ENCODE results near the gene VEZT.
"Not testable (repeated sequence)": the region's sequence is repeated elsewhere in the genome, so short reads cannot be mapped to it uniquely, and the experiment has no call there.

VEZT gene

DNA sequence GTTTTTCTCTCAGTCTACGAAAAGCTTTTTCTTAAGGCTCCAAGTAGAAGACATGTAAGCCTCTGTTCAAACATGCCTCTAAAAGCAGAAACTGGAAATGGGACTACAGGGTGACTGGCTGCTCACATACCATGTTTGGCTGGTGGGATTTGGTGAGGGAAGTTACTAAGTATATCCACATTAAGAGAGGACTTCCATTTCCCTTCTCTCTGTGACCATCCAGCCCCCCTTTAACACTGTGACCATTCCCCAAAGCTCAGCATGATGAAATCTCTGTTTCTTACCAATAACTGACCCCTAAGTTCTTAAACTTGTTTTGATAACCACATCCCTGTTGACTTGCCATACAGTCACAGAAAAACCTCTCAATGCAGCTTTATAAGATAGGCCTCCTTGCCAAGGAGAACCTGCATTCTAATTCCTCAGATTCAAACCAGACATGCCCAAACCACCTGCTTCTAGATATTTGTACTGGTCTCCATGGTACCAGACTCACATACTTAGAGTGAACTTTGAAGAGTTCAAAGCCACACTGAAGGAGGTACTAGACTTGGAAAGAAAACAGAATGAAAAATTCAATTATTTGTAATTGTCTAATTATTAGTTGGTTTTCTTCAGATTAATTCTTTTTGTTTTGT is 102.2 kb downstream of the VEZT start:
- TF ChIP-seq GATA1 (IDR thresholded peaks at IDR 0.05; ENCODE audit: low read depth, low read length) (no peak), POLR2A (IDR thresholded peaks at IDR 0.05; ENCODE audit: low read length) (no peak)
- no peak for DNase-seq

DNA sequence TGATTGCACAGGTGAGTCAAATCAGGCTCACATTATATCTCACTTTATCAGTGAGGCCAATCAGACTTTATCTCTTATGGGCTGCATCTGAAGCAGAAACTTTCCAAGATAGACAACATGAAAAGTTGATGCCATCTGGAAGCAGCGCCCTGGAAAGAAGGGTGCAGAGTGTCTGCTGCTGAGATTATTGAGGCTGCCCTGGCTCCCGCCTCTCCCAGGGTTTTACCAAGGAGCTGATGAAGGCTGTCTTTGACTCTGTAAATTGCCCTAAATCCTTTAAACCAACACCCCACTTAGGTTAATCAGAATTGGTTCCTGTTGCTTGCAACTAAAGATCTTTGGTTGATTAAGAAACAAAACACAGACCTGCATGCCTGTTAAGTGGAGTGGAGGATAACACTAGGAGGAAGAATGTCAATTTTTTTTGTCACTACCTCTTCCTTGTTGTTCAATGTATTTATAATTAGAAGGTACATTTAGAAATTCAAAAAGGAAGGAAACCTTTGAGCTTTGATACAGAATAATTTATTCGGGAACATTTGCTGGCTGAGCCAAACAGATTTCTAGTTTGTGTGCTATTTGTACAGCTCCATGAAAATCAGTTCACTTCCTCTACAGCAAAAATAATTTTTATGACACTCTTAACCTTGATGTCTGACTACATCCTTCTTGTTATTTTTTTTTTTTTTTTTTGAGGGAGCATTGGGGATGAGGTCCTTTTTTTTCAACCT is 104.1 kb downstream of the VEZT start:
- DNase-seq, result no peak
- TF ChIP-seq GATA1 (IDR thresholded peaks at IDR 0.05; ENCODE audit: low read depth, low read length), result no peak
- TF ChIP-seq POLR2A (IDR thresholded peaks at IDR 0.05; ENCODE audit: low read length), result no peak

DNA sequence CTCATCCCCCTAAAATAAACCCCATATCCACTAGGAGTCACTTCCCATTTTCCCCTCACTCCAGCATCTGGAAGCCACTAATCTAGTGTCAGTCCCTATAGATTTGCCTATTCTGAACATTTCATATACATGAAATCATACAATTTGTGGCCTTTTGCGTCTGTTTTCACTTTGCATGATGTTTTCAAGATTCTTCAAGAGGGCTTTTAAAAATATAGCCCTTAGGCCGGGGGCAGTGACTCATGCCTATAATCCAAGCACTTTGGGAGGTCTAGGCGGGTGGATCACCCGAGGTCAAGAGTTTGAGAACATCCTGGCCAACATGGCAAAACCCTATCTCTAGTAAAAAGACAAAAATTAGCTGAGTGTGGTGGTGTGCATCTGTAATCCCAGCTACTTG is 104.7 kb downstream of the VEZT start:
- TF ChIP-seq POLR2A (IDR thresholded peaks at IDR 0.05; ENCODE audit: low read length) (no peak), GATA1 (IDR thresholded peaks at IDR 0.05; ENCODE audit: low read depth, low read length) (no peak)
- DNase-seq, result no peak

DNA sequence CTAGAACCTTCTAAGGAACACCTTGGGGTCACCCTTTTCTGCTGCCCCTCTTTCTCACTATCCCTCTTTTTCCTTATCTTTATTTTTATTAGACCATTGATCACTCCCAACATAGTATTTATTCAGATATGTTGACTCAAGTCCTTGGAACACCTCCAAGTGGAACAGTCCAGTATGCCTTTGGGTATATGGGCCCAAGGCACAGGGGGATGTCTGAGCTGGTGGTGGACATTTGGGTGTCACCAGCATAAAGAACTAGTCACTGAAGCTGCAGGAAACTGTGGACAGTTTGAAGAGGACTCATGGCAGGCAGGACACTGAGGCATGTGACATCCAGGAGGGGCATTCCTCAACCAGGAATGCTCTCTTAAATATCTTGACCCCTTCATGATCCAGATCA is 105.6 kb downstream of the VEZT start:
- TF ChIP-seq GATA1 (IDR thresholded peaks at IDR 0.05; ENCODE audit: low read depth, low read length) (no peak), POLR2A (IDR thresholded peaks at IDR 0.05; ENCODE audit: low read length) (no peak)

DNA sequence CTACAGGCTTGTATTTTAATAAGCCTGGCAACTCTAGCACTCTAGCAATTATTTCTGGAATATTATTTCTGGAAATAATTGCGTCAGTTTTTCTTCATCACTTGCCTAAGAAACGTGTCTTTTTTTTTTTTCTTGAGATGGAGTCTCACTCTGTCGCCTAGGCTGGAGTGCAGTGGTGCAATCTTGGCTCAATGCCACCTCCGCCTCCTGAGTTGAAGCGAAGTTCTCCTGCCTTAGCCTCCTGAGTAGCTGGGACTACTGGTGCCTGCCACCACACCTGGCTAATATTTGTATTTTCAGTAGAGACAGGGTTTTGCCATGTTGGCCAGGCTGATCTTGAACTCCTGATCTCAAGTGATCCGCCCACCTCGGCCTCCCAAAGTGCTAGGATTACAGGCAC is 106.6 kb downstream of the VEZT start:
- not testable (repeated sequence) for DNase-seq

More for the DNA sequence above, 105.6 kb downstream of the VEZT start:
- DNase-seq, result no peak

DNA sequence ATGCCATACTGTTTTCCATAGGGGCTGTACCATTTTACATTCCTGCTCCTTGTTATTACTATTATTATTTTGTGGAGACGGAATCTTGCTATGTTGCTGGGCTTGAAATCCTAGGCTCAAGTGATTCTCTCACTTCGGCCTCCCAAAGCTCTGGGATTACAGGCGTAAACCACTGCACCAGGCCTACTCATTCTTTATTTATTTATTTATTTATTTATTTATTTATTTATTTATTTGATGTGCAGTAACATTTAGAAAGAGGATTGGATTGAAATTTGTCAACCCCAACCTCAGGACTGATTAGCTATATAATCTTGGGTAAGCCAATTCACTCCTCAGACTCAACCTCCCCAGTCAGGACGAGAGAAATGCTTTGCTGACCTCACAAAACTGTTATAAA is 107.9 kb downstream of the VEZT start:
- TF ChIP-seq GATA1 (IDR thresholded peaks at IDR 0.05; ENCODE audit: low read depth, low read length) (no peak), POLR2A (IDR thresholded peaks at IDR 0.05; ENCODE audit: low read length) (no peak)
- no peak for DNase-seq

DNA sequence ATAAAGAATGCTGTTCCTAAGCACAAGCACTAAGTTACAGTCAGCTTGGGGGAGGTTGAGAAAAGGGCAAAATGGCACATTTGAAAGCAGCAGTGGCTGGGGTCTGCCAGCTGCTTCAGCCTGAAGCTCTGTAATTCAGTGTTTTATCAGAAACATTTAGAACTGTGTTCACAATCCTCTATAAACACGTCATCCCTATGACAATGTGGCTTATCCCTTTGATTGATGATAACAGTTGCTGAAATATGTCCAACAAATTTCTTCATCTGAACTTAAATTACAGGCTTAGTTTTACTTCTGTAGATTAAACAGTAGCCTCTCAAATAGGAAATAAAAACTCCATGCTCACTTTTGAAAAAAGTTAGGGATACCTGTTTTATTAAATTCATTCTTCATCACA is 108.8 kb downstream of the VEZT start:
- DNase-seq, result no peak
- TF ChIP-seq GATA1 (IDR thresholded peaks at IDR 0.05; ENCODE audit: low read depth, low read length) (no peak), POLR2A (IDR thresholded peaks at IDR 0.05; ENCODE audit: low read length) (no peak)

DNA sequence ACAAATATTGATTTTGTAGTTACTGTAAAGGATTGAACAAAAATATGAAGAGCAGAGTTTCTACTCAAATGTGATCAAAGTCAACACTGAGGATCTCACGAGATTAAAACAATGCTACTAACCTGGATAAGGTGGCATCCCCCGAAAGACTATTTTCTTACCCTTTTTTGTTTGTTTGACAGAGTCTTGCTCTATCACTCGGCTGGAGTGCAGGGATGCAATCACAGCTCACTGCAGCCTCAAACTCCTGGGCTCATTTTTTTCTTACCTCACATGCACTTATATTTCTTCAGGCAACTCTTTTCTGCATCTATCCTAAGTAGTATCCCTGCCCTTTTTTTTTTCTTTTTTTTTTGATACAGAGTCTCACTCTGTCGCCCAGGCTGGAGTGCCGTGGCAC is 109.2 kb downstream of the VEZT start:
- no peak for TF ChIP-seq GATA1 (IDR thresholded peaks at IDR 0.05; ENCODE audit: low read depth, low read length)
- no peak for TF ChIP-seq POLR2A (IDR thresholded peaks at IDR 0.05; ENCODE audit: low read length)
- no peak for DNase-seq

DNA sequence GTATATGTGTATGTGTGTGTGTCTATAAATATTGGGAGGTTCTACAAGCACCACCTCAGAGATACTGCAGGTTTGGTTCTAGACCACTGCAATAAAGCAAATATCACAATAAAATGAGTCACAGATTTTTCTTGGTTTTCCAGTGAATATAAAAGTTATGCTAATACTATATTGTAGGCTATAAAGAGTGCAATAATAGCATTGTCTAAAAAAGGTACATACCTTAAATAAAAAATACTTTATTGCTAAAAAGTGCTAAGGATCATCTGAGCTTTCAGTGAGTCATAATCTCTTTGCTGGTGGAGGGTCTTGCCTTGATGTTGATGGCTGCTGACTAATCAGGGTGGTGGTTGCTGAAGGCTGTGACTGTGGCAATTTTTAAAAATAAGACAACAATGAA is 111.1 kb downstream of the VEZT start:
- no peak for DNase-seq
- no peak for TF ChIP-seq GATA1 (IDR thresholded peaks at IDR 0.05; ENCODE audit: low read depth, low read length)
- TF ChIP-seq POLR2A (IDR thresholded peaks at IDR 0.05; ENCODE audit: low read length), result no peak

DNA sequence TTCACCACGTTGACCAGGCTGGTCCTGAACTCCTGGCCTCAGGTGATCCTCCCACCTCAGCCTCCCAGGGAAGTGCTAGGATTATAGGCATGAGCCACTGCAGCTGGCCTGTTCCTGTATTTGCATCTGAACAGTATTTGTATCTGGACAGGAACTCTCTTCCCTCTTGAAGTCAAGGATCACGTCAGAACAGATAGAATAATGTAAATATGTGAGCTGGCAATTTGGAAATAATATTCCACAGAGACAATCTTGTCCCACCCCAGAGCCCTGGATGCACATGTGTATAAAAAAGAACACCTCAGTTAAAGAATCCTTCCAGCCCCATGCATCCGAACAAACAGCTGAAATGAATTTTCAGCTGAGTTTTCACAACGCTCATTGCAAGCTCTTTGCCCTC is 118.3 kb downstream of the VEZT start:
- TF ChIP-seq GATA1 (IDR thresholded peaks at IDR 0.05; ENCODE audit: low read depth, low read length), result no peak
- no peak for DNase-seq

DNA sequence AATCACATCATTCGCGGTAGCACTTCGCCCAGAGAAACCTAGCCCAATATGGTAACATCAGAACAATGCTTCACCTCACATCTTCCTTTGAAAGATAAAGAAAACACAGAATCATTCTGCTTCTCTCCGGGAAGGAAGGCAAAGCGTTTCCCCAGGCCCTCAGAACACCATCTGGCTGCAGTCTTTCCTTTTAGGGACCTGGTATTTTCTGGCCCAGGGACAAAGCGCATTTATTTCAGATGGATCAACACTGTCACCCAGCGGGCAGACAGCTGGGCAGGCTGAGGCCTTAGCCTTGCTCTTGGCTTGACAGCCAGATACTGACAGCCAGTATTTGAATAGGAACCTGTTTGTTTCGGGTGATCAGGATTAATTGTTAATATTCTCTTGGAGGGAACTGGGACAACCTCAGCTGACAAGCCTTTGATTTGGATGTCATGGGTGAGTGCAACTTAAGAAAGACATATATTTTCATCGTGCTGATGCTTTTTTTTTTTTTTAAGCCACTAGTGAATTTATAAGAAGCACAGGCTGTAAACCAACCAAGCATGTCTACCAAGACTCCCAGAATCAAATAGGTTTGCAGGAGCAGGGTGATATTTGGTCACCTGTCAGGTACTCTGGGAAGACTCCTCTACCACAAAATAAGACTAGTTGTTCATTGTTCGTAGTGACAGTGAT is 118.9 kb downstream of the VEZT start:
- TF ChIP-seq GATA1 (IDR thresholded peaks at IDR 0.05; ENCODE audit: low read depth, low read length) (no peak), POLR2A (IDR thresholded peaks at IDR 0.05; ENCODE audit: low read length) (no peak)
- peak; percentile 45 to 54 for DNase-seq

DNA sequence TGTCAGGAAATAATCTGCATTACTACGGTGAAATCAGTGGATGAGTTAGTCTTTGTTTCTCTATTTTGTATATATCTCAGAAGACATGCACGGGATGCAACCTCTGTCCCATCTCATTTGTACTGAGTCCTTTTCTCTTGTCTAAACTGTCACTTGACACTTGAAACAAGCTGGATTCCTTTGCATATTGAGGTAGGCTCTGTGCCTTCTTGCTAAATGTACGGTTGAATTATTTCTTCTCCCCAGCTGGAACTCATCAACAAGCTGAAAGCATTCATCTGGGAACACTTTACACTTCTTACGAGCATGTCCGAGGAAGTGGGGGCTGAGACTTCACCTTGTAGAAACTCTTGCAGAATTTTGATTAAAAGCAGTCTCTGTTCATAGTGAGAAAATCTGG is 119.5 kb downstream of the VEZT start:
- DNase-seq, result no peak
- no peak for TF ChIP-seq GATA1 (IDR thresholded peaks at IDR 0.05; ENCODE audit: low read depth, low read length)
- TF ChIP-seq POLR2A (IDR thresholded peaks at IDR 0.05; ENCODE audit: low read length), result no peak

DNA sequence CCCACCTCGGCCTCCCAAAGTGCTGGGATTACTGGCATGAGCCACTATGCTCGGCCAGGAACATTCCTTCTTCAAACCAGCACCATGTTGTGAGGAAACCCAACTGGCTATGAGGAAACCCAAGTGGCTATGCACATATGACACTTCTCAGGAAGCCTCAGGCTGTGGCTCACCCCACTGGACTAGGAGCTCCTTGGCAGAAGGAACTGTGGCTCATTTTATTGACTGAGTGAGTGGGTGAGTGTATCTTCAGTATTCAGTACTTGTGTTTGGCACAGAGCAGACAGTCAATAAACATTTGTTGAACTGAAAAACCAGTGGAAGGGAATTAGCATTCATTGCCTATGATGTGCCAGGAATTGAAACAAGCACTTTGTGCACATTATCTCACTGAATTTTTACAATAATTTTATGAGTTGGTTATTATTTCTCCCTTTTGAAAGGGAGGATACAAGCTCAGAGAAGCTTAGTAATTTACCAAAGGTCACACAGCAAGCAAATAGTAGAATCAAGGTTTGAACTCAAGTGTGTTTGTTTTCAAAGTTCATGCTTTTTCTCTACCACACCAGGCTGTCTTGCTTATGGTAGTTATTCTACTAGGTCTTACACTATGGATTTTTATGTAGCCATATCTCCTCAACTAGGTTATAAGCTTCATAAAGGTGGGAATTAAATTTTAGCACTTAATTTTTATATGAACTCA is 121.6 kb downstream of the VEZT start:
- no peak for DNase-seq
- no peak for TF ChIP-seq POLR2A (IDR thresholded peaks at IDR 0.05; ENCODE audit: low read length)
- no peak for TF ChIP-seq GATA1 (IDR thresholded peaks at IDR 0.05; ENCODE audit: low read depth, low read length)

DNA sequence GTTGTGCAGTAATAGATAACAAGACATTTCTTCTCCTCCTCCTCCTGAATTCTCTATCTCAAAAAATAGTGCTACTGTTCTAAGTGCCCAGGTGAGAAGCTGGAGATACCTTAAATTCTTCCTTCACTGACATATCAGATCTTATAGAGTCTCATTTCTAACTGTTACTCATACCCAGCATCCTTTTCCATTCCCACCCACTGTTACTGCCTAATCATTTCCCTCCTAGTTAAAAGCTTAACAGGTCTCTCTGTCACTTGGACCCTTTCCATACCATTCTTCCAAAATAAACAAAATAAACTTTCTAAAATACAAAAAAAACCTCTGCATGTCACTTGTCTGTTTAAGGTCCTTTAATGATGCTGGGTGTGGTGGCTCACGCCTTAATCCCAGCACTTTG is 124.4 kb downstream of the VEZT start:
- TF ChIP-seq POLR2A (IDR thresholded peaks at IDR 0.05; ENCODE audit: low read length) (no peak), GATA1 (IDR thresholded peaks at IDR 0.05; ENCODE audit: low read depth, low read length) (no peak)
- DNase-seq, result no peak
